ENCODE results near the gene STK33.

GRCh38 chr11:8574798-8575197 is 19.2 kb downstream of the STK33 start:
- no peak for TF ChIP-seq TAF1 (IDR thresholded peaks at IDR 0.05; ENCODE audit: low read depth, low read length)
- TF ChIP-seq POLR2A (IDR thresholded peaks at IDR 0.05; ENCODE audit: low read depth, low read length): no peak
- TF ChIP-seq POLR2AphosphoS5 (IDR thresholded peaks at IDR 0.05; ENCODE audit: low read depth, low read length): no peak

All from GM12891 (cell line).